Measurements from ENCODE around the gene CDC14B. TPM values are rescaled to one million over a fixed set of nuclear protein-coding genes. Genes with fewer than 3 reads are reported as not detected.

CDC14B gene
- total and polyA plus RNA-seq, 2 donors (not counting 1 experiment from before 2014, with no cell fraction given): 2.8 to 8.5 TPM

DNA sequence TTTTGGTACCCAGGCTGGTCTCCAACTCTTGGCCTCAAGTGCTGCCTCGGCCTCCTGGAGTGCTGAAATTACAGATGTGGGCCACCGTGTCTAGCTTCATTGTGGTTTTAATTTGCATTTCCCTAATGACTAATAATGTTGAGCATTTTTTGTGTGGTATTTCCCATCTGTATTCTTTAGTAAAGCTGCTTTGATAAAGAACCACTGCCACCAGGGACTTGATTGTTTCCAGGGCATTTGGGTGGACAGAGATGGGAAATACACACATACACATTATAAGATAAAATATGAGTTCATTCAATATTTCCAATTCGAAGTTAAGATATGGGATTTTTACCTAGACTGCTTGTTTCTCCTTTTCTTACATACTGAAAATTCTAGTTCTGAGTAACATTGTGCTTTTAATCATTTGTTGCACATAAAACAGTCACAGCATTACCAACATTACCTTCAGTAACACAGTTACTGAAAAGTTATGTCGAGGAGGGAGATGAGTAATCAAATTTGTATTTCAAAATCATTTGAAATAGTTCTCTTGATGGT lies 140.7 kb downstream of the CDC14B start:
- TF ChIP-seq CTCF (IDR thresholded peaks at IDR 0.05) (no peak), EZH2 (IDR thresholded peaks at IDR 0.05; ENCODE audit: borderline replicate concordance, insufficient read depth, low read depth, low read length, poor library complexity, severe bottlenecking) (no peak)
- H3K9me3 Mint-ChIP-seq (ENCODE audit: insufficient read depth): no peaks in the 10 kb centered on the region
- no peak overlapping the region for H3K4me3 Mint-ChIP-seq
- WGBS (ENCODE audit: insufficient coverage): no CpG with 5 or more reads among the region's 4 CpGs
- no peaks in the 10 kb centered on the region for H3K9me3 ChIP-seq (ENCODE audit: control extremely low read depth in 1 of 3, control insufficient read depth in 2 of 3, insufficient read depth in 1 of 3, low read length in 2 of 3)
- no peak overlapping the region for H3K27ac ChIP-seq (ENCODE audit: low read length in 2 of 2)
- peaks cover 9% of the 10 kb centered on the region for H3K4me1 Mint-ChIP-seq
- H4K20me1 ChIP-seq (ENCODE audit: control insufficient read depth, insufficient read depth, low read length, poor library complexity, severe bottlenecking): no peaks in the 10 kb centered on the region
- H3K27me3 Mint-ChIP-seq: no peaks in the 10 kb centered on the region
- no peaks in the 10 kb centered on the region for H3K27me3 ChIP-seq (replicated peaks in 1 of 4; ENCODE audit: control extremely low read depth in 1 of 4, control insufficient read depth in 3 of 4, insufficient read depth in 4 of 4, low read length in 3 of 4)
- no peak overlapping the region for H3K4me2 ChIP-seq (replicated peaks; ENCODE audit: low read depth, low read length, poor library complexity, severe bottlenecking)
- intact Hi-C loops (cut with micrococcal nuclease): no loop called here
- no peak overlapping the region for H3K27ac Mint-ChIP-seq
- DNase-seq (no peak), ATAC-seq (ENCODE audit: low read depth) (no peak)
- no peaks in the 10 kb centered on the region for H3K79me2 ChIP-seq (ENCODE audit: control insufficient read depth, insufficient read depth, low read length)
- H3K4me3 ChIP-seq (ENCODE audit: control extremely low read depth in 1 of 5, extremely low read depth in 1 of 5, insufficient read depth in 1 of 5, low read depth in 2 of 5, low read length in 4 of 5): no peak overlapping the region
- ChIA-PET CTCF (no interaction called here), POLR2A (no interaction called here)
- H3K9ac ChIP-seq (ENCODE audit: low read length): no peak overlapping the region
- H2AFZ ChIP-seq (ENCODE audit: insufficient read depth, low read depth, low read length, poor library complexity, severe bottlenecking): no peak overlapping the region
- peaks cover 0 to under 1% of the 10 kb centered on the region in 2 donors for H3K4me1 ChIP-seq (ENCODE audit: control insufficient read depth in 2 of 2, insufficient read depth in 2 of 2, low read length in 2 of 2)
- H3K36me3 ChIP-seq (replicated peaks in 1 of 2; ENCODE audit: control extremely low read depth in 1 of 2, control insufficient read depth in 1 of 2, extremely low read depth in 1 of 2, insufficient read depth in 2 of 2, low read length in 1 of 2): peaks cover 0 to 2% of the 10 kb centered on the region in 2 experiments

DNA sequence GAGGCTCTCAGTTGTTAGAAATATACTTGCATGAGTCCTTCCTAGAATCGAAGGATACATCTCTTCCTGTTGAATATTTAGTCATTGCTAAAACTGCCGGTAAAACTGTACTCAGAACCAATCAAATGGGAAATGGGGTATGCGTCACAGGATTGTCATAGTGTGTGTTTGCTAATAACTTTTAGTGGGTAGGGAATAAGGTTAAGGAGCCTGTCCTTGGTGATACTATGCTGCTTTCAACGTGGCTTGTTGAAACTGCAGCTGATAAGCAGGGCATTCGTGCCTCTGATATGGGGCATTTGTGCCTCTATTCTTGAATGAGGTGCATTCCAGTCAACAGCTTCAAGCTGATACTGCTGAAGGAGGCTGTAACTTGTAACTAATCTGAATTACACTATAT lies 143.1 kb downstream of the CDC14B start:
- H3K27me3 Mint-ChIP-seq: no peaks in the 10 kb centered on the region
- TF ChIP-seq CTCF (IDR thresholded peaks at IDR 0.05) (no peak), EZH2 (IDR thresholded peaks at IDR 0.05; ENCODE audit: borderline replicate concordance, insufficient read depth, low read depth, low read length, poor library complexity, severe bottlenecking) (no peak)
- Histone ChIP-seq H3K27me3 (replicated peaks in 1 of 4; ENCODE audit: control extremely low read depth in 1 of 4, control insufficient read depth in 3 of 4, insufficient read depth in 4 of 4, low read length in 3 of 4) (no peaks in the 10 kb centered on the region), H3K79me2 (ENCODE audit: control insufficient read depth, insufficient read depth, low read length) (no peaks in the 10 kb centered on the region), H3K27ac (ENCODE audit: low read length in 2 of 2) (no peak overlapping the region), H3K36me3 (replicated peaks in 1 of 2; ENCODE audit: control extremely low read depth in 1 of 2, control insufficient read depth in 1 of 2, extremely low read depth in 1 of 2, insufficient read depth in 2 of 2, low read length in 1 of 2) (peaks cover 1 to 8% of the 10 kb centered on the region in 2 experiments), H3K9ac (ENCODE audit: low read length) (no peak overlapping the region), H3K4me3 (ENCODE audit: control extremely low read depth in 1 of 5, extremely low read depth in 1 of 5, insufficient read depth in 1 of 5, low read depth in 2 of 5, low read length in 4 of 5) (no peak overlapping the region), H3K4me1 (ENCODE audit: control insufficient read depth in 2 of 2, insufficient read depth in 2 of 2, low read length in 2 of 2) (no peaks in the 10 kb centered on the region), H4K20me1 (ENCODE audit: control insufficient read depth, insufficient read depth, low read length, poor library complexity, severe bottlenecking) (no peaks in the 10 kb centered on the region), H2AFZ (ENCODE audit: insufficient read depth, low read depth, low read length, poor library complexity, severe bottlenecking) (no peak overlapping the region), H3K4me2 (replicated peaks; ENCODE audit: low read depth, low read length, poor library complexity, severe bottlenecking) (no peak overlapping the region), H3K9me3 (ENCODE audit: control extremely low read depth in 1 of 3, control insufficient read depth in 2 of 3, insufficient read depth in 1 of 3, low read length in 2 of 3) (no peaks in the 10 kb centered on the region)
- no peaks in the 10 kb centered on the region for H3K9me3 Mint-ChIP-seq (ENCODE audit: insufficient read depth)
- intact Hi-C loops (cut with micrococcal nuclease): no loop called here
- WGBS (ENCODE audit: insufficient coverage): 79% methylated on average over 5 of the region's 5 CpGs
- CTCF ChIA-PET: no interaction called here
- H3K4me3 Mint-ChIP-seq: no peak overlapping the region
- H3K27ac Mint-ChIP-seq: no peak overlapping the region
- H3K4me1 Mint-ChIP-seq: peaks cover 7% of the 10 kb centered on the region
- no peak for DNase-seq
- POLR2A ChIA-PET: no interaction called here
- no peak for ATAC-seq (ENCODE audit: low read depth)

Data from B cell (primary cell).